ENCODE data around the gene RXRG. TPM values are rescaled to one million over a fixed set of nuclear protein-coding genes. Genes with fewer than 3 reads are reported as not detected.

RXRG gene
- total RNA-seq, 1 experiment from 2014 or later = not detected

GRCh38 chr1:165355139-165355976 lies 89.6 kb downstream of the RXRG start:
- ChIA-PET CTCF (no interaction called here), POLR2A (ENCODE audit: low non-redundant PET) (no interaction called here)
- Histone ChIP-seq H3K27ac (ENCODE audit: low read depth, low read length, poor library complexity, severe bottlenecking) (no peak overlapping the region), H3K27me3 (replicated peaks; ENCODE audit: insufficient read depth, low read depth, low read length, poor library complexity) (peaks cover 88% of the 10 kb centered on the region), H3K36me3 (ENCODE audit: insufficient read depth, low read length, poor library complexity, severe bottlenecking) (no peaks in the 10 kb centered on the region), H3K4me3 (ENCODE audit: low read depth, low read length, poor library complexity, severe bottlenecking) (peak overlapping the region; percentile 34), H3K9me3 (ENCODE audit: low read depth, low read length, poor library complexity, severe bottlenecking) (no peaks in the 10 kb centered on the region), H3K4me1 (ENCODE audit: insufficient read depth, low read length, poor library complexity, severe bottlenecking) (peaks cover 3% of the 10 kb centered on the region)
- DNase-seq (ENCODE audit: low spot score) = no peak
- no TSS peak for BruUV-seq (replicated peaks)
- no peak for TF ChIP-seq EZH2 (IDR thresholded peaks at IDR 0.05; ENCODE audit: borderline replicate concordance, low read depth, low read length, poor library complexity, severe bottlenecking)
- TF ChIP-seq CTCF (conservative IDR thresholded peaks at IDR 0.05; ENCODE audit: low read depth, low read length) = no peak
- intact Hi-C loops (cut with micrococcal nuclease; ENCODE audit: unreplicated experiment) = no loop called here

GRCh38 chr1:165354739-165355138 lies 90.2 kb downstream of the RXRG start:
- H3K27me3 ChIP-seq (replicated peaks; ENCODE audit: insufficient read depth, low read depth, low read length, poor library complexity) = peaks cover 94% of the 10 kb centered on the region
- ChIA-PET POLR2A (ENCODE audit: low non-redundant PET) (no interaction called here), CTCF (no interaction called here)
- BruUV-seq (replicated peaks) = no TSS peak
- peaks cover 3% of the 10 kb centered on the region for H3K4me1 ChIP-seq (ENCODE audit: insufficient read depth, low read length, poor library complexity, severe bottlenecking)
- intact Hi-C loops (cut with micrococcal nuclease; ENCODE audit: unreplicated experiment) = no loop called here
- no peak overlapping the region for H3K27ac ChIP-seq (ENCODE audit: low read depth, low read length, poor library complexity, severe bottlenecking)
- H3K4me3 ChIP-seq (ENCODE audit: low read depth, low read length, poor library complexity, severe bottlenecking) = no peak overlapping the region
- no peaks in the 10 kb centered on the region for H3K36me3 ChIP-seq (ENCODE audit: insufficient read depth, low read length, poor library complexity, severe bottlenecking)
- no peaks in the 10 kb centered on the region for H3K9me3 ChIP-seq (ENCODE audit: low read depth, low read length, poor library complexity, severe bottlenecking)
- no peak for TF ChIP-seq CTCF (conservative IDR thresholded peaks at IDR 0.05; ENCODE audit: low read depth, low read length)
- TF ChIP-seq EZH2 (IDR thresholded peaks at IDR 0.05; ENCODE audit: borderline replicate concordance, low read depth, low read length, poor library complexity, severe bottlenecking) = no peak
- no peak for DNase-seq (ENCODE audit: low spot score)

- POLR2A ChIA-PET (ENCODE audit: low non-redundant PET) = no interaction called here
- Histone ChIP-seq H3K27ac (ENCODE audit: low read depth, low read length, poor library complexity, severe bottlenecking) (no peak overlapping the region), H3K9me3 (ENCODE audit: low read depth, low read length, poor library complexity, severe bottlenecking) (no peaks in the 10 kb centered on the region), H3K27me3 (replicated peaks; ENCODE audit: insufficient read depth, low read depth, low read length, poor library complexity) (peaks cover 97% of the 10 kb centered on the region), H3K4me1 (ENCODE audit: insufficient read depth, low read length, poor library complexity, severe bottlenecking) (peaks cover 3% of the 10 kb centered on the region), H3K4me3 (ENCODE audit: low read depth, low read length, poor library complexity, severe bottlenecking) (no peak overlapping the region), H3K36me3 (ENCODE audit: insufficient read depth, low read length, poor library complexity, severe bottlenecking) (no peaks in the 10 kb centered on the region)
- TF ChIP-seq EZH2 (IDR thresholded peaks at IDR 0.05; ENCODE audit: borderline replicate concordance, low read depth, low read length, poor library complexity, severe bottlenecking) = no peak
- no peak for TF ChIP-seq CTCF (conservative IDR thresholded peaks at IDR 0.05; ENCODE audit: low read depth, low read length)
- no peak for DNase-seq (ENCODE audit: low spot score)
- BruUV-seq (replicated peaks) = no TSS peak
- CTCF ChIA-PET = no interaction called here
- intact Hi-C loops (cut with micrococcal nuclease; ENCODE audit: unreplicated experiment) = no loop called here
These were observed 90.9 kb downstream of the RXRG start for GRCh38 chr1:165353731-165354671.

All from A673 (cell line).